Measurements from ENCODE around the gene AFDN. TPM values are rescaled to one million over a fixed set of nuclear protein-coding genes. Genes with fewer than 3 reads are reported as not detected.

AFDN gene
- total RNA-seq, 3 donors from 2014 or later (not counting 1 experiment from before 2014, with no cell fraction given) = 6.3 to 9.3 (median 7.9) TPM

DNA sequence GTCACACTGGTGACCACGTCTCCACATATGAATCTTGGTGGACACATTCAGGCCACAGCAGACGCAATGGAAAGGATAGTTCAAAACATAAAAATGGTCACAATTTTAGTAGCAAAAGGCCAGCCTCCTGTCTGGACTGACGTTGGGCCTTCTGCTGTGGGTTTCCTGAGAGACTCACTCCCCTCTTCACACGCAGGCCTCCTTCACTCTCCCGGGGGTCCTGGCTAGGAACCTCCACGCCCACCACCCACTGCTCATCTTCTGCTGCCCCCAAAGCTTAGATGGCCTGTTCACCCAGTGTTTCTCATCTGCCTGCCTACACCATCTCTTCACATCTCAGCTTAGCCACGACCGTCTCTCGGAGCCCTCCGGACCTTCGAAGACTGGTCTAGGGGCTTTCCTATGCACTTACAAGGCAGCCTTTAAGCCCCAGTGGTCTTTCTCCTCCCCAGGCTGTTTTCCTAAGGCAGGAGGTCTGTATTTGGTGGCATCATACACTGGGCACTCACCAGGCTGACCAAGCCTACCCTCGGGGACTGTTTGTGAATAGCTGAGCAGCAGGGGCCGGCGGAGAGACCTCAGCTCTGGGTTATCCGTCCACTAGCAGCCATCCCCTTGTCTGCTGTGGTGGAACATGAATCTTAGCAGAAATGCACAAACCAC is 46.6 kb upstream of the AFDN start:
- Histone ChIP-seq H3K27me3 (ENCODE audit: control insufficient read depth, insufficient read depth, low read length) (no peaks in the 10 kb centered on the region), H3K4me3 (ENCODE audit: low read length) (no peak overlapping the region), H3K4me1 (ENCODE audit: control insufficient read depth, insufficient read depth, low read length) (no peaks in the 10 kb centered on the region), H3K9me3 (ENCODE audit: control insufficient read depth, insufficient read depth, low read length) (no peaks in the 10 kb centered on the region), H3K27ac (ENCODE audit: low read length) (no peak overlapping the region), H3K36me3 (ENCODE audit: control insufficient read depth, insufficient read depth, low read length) (no peaks in the 10 kb centered on the region)
- no peaks in the 10 kb centered on the region for H3K4me1 Mint-ChIP-seq
- TF ChIP-seq, protein P1, sequence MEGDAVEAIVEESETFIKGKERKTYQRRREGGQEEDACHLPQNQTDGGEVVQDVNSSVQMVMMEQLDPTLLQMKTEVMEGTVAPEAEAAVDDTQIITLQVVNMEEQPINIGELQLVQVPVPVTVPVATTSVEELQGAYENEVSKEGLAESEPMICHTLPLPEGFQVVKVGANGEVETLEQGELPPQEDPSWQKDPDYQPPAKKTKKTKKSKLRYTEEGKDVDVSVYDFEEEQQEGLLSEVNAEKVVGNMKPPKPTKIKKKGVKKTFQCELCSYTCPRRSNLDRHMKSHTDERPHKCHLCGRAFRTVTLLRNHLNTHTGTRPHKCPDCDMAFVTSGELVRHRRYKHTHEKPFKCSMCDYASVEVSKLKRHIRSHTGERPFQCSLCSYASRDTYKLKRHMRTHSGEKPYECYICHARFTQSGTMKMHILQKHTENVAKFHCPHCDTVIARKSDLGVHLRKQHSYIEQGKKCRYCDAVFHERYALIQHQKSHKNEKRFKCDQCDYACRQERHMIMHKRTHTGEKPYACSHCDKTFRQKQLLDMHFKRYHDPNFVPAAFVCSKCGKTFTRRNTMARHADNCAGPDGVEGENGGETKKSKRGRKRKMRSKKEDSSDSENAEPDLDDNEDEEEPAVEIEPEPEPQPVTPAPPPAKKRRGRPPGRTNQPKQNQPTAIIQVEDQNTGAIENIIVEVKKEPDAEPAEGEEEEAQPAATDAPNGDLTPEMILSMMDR (IDR thresholded peaks at IDR 0.05) = no peak
- no peak overlapping the region for H3K27ac Mint-ChIP-seq
- H3K4me3 Mint-ChIP-seq = no peak overlapping the region
- no peaks in the 10 kb centered on the region for H3K36me3 Mint-ChIP-seq
- DNase-seq = no peak
- intact Hi-C loops (cut with micrococcal nuclease) = no loop called here
- ATAC-seq = peak in 1 of 3 donors; percentile 18
- peaks cover 0 to 8% of the 10 kb centered on the region in 2 donors for H3K27me3 Mint-ChIP-seq (ENCODE audit: low read depth in 2 of 2)
- WGBS (ENCODE audit: insufficient coverage) = 84% methylated on average over 15 of the region's 15 CpGs
- H3K9me3 Mint-ChIP-seq = no peaks in the 10 kb centered on the region

DNA sequence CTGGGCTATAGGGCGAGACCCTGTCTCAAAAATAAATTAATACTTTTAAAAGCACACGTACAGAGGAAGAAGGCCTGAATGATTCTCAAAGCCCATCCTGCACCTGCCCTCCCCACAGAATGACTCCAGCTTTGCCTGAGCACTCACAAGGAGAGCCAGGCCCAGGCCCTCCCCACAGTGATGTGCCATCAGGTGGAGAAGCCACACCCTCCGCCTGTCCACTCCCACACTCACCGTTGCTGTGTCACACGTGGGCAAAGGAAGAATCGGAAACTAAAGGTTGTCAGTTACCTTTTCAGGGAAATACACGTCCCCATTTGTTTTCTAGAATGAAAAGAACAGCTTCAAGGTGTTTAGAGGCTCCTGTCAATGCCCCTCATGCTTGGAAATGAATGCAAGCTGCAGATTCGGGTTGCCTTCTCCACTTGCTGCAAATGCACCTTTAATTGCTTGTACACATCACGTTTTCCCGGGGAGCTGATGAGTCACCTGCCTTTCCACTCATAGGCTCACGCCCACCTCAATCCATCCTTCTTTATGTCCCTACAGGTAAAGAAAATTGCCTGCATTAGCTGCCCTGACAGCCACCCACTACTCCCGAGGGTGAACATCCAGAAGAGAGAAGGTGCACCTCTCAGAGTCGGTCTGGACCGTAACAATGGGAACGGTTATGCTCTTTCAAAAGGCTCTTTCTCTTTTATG is 45.5 kb upstream of the AFDN start:
- intact Hi-C loops (cut with micrococcal nuclease) = no loop called here
- DNase-seq = no peak

DNA sequence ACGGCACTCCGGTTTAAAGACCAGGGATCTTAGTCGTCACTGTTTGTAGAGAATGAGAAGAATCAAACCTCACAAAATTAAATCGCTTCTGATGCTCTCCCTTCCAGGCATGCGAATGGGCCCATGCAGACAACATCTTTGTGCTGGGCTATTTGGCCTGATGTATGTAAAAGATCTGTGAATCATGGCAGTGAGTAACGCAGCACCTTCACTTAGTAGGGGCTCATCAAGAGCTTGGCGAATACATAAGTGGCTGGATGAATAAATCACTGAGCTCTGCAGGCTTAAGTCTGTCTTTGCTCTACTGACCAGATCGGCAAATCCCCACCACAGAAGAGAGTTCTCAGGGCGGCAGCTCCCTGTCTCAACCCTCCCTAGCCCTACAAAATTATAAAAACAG is 44.8 kb upstream of the AFDN start:
- no peaks in the 10 kb centered on the region for H3K4me1 ChIP-seq (ENCODE audit: control insufficient read depth, insufficient read depth, low read length)
- H3K4me1 Mint-ChIP-seq = no peaks in the 10 kb centered on the region
- H3K4me3 Mint-ChIP-seq = no peak overlapping the region
- H3K27ac ChIP-seq (ENCODE audit: low read length) = no peak overlapping the region
- DNase-seq = no peak
- intact Hi-C loops (cut with micrococcal nuclease) = no loop called here
- H3K36me3 ChIP-seq (ENCODE audit: control insufficient read depth, insufficient read depth, low read length) = no peaks in the 10 kb centered on the region
- no peak overlapping the region for H3K4me3 ChIP-seq (ENCODE audit: low read length)
- no peaks in the 10 kb centered on the region for H3K9me3 Mint-ChIP-seq
- WGBS (ENCODE audit: insufficient coverage) = 95% methylated on average over 9 of the region's 9 CpGs
- no peak overlapping the region for H3K27ac Mint-ChIP-seq
- H3K27me3 Mint-ChIP-seq (ENCODE audit: low read depth in 2 of 2) = peaks cover 0 to 8% of the 10 kb centered on the region in 2 donors
- no peaks in the 10 kb centered on the region for H3K27me3 ChIP-seq (ENCODE audit: control insufficient read depth, insufficient read depth, low read length)
- TF ChIP-seq, protein P1 (IDR thresholded peaks at IDR 0.05) = no peak
- no peaks in the 10 kb centered on the region for H3K9me3 ChIP-seq (ENCODE audit: control insufficient read depth, insufficient read depth, low read length)
- ATAC-seq = no peak
- no peaks in the 10 kb centered on the region for H3K36me3 Mint-ChIP-seq

More for the DNA sequence above, 45.5 kb upstream of the AFDN start:
- Histone ChIP-seq H3K27ac (ENCODE audit: low read length) (no peak overlapping the region), H3K4me1 (ENCODE audit: control insufficient read depth, insufficient read depth, low read length) (no peaks in the 10 kb centered on the region), H3K9me3 (ENCODE audit: control insufficient read depth, insufficient read depth, low read length) (no peaks in the 10 kb centered on the region), H3K4me3 (ENCODE audit: low read length) (no peak overlapping the region), H3K36me3 (ENCODE audit: control insufficient read depth, insufficient read depth, low read length) (no peaks in the 10 kb centered on the region), H3K27me3 (ENCODE audit: control insufficient read depth, insufficient read depth, low read length) (no peaks in the 10 kb centered on the region)
- Mint-ChIP-seq H3K27me3 (ENCODE audit: low read depth in 2 of 2) (peaks cover 0 to 8% of the 10 kb centered on the region in 2 donors), H3K9me3 (no peaks in the 10 kb centered on the region), H3K27ac (no peak overlapping the region), H3K36me3 (no peaks in the 10 kb centered on the region), H3K4me1 (no peaks in the 10 kb centered on the region), H3K4me3 (no peak overlapping the region)
- 75% methylated on average over 14 of the region's 15 CpGs for WGBS (ENCODE audit: insufficient coverage)
- no peak for ATAC-seq
- TF ChIP-seq, protein P1 (IDR thresholded peaks at IDR 0.05) = no peak

Data from natural killer cell (primary cell).